ENCODE measurements around the gene MAPT.

- TF ChIP-seq POLR2A (IDR thresholded peaks at IDR 0.05) (no peak), CTCF (IDR thresholded peaks at IDR 0.05) (no peak), POLR2AphosphoS5 (IDR thresholded peaks at IDR 0.05) (no peak)
These were observed 56.5 kb downstream of the MAPT start for GRCh38 chr17:45950888-45951287.
